Occipital lobe (tissue), 2 donors: ENCODE data around the gene DCC. TPM values are rescaled to one million over a fixed set of nuclear protein-coding genes. Genes with fewer than 3 reads are reported as not detected.
"Not testable (repeated sequence)": the region's sequence is repeated elsewhere in the genome, so short reads cannot be mapped to it uniquely, and the experiment has no call there.

Source experiments
- DNase-seq: peaks from one replicate; lab custom pipeline; 2025; lab: John Stamatoyannopoulos, UW
- total RNA-seq: library from RNA; depleted of rRNA; stranded (reverse); fragments of >200 nt; gene quantifications from one replicate; pipeline ENCODE4 v1.2.3, GENCODE V29; 2014

The DCC gene
- total RNA-seq, 1 donor from 2014 or later: 13.6 TPM

DNA sequence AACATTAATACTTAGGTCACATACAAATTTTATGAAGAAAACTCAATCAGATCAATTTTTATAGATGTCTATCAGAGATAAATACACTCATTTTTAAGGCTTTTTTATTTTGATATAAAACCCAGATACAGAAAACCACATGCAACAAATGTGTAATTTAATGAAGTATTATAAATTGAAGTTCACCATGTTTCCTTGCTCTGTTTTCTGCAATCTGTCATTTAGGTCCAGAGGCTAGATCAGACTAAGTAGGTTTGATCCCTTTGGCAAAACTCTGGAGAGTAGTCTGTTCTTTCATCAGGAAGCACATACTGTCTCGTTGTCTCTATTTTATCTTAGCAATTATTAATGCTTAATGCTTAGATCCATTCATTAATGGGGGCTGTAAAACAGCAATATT lies 1042.9 kb downstream of the DCC start:
- DNase-seq: no peak

DNA sequence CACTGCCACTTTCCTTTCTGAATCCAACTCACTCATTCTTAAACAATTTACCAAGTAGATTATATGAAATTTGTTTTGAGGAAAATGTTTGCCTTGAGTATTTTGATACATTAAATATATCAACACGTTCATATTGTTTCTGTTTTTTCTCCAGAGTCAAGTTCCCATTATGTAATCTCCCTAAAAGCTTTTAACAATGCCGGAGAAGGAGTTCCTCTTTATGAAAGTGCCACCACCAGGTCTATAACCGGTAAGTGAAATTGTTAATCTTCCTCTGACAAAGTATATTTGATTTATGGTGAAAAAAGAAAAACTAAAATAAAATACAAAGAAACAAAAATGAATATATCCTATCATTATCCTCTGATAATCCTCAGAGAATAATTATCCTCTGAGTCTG lies 1045.9 kb downstream of the DCC start:
- no peak for DNase-seq

DNA sequence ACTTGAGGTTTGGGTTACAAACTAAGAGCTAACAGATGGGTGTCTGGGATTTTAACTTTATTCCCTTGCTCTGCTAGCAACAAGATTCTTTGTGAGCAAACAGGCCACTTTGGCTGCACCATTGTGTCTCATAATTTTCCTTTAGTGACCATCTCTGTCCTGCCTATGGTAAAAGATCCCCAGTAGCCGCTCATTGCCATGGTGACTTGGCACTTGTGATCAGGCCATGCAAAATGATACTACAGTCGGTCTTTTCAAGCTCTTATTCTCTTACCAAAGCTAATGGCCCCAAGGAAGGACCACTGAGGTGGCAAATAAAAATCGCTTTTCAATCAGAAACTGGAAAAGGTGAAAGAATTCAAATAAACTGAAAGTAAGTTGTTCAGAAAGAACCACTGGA lies 1047.6 kb downstream of the DCC start:
- no peak for DNase-seq

DNA sequence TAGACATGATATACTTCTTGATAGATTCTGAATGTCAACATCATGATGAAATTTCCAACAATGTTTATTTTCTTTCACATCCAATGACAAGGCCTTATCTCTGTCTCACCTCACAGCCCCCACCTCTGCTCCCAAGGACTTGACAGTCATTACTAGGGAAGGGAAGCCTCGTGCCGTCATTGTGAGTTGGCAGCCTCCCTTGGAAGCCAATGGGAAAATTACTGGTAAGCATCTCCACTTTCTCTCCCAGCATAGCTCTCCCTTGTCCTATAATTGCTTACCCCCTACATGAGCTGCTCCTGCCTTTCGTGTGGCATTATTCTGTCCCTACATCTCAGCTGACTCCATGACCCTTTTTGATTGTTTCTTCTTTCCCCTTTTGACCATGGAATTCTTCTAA lies 1062.7 kb downstream of the DCC start:
- no peak for DNase-seq

DNA sequence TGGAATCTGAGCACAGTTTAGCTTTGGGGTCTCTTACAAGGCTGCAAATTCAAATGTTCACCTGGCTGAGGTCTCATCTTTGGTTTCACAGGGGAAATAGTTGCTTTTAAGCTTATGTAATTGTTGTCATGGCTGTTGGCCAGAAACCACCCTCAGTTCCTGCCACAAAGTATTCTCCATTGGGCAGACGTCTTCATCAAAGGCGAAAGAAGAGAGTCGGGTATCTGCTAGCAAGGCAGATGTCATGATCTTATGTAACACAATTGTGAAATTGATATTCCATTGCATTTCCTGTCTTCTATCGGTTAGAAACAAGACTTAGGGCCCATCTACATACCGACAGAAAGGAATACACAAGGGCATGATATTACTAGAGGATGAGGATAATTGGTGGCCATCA lies 1068.3 kb downstream of the DCC start:
- DNase-seq: no peak

DNA sequence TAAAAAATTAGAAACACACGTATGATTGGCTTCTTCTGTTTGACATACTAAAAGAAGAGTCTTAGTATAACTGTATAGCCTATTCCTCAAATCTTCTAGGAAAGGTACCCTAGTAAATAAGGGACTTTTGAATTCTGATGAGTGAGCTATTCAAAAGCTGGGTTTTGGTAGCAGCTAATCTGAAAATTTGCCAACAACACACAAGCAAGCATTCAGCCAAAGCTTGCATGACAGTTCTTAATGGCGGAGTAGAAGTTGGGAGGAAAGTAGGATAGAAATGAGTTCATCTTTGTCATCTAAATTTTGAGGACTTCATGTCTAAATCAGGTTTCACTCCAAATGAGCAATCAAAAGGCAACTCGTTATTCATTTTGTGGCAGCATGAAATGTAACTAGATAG lies 1071.5 kb downstream of the DCC start:
- DNase-seq: no peak

DNA sequence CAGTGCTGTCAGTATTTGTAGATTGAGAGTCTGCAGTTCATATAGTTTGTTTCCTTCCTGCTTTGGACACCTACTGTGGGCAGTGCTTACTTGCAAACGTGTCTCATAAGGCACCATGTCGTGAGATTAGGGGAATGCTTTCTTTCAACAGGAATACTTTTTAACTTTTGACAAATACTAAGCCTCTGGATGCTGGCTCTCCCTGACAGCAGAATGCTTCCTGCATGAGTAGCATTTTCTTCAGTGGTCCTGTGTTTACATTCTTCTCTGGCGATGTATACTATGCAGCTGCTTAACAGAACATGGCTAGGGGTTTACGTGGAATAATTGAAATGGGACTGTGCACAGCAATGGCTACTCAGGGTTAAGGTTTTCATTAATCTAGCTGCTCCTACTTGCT lies 1077.0 kb downstream of the DCC start:
- no peak for DNase-seq

DNA sequence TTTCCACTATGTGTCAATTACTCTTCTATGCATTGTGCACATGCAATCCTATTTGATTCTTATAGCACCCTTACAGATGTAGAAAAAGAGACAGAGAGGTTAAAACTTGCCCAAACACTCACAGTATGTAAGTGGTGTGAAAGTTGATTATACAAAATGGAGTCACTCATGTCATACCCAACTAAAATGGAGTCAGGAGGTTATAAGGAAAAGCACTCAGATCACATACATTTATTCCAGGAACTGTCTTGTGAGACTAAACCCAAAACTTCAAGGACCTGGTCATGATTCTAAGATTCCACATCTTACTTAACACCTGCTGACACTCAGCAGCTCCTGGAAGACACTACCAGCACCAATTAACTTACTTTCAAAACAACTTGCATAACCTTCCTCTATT lies 1081.9 kb downstream of the DCC start:
- DNase-seq: no peak

DNA sequence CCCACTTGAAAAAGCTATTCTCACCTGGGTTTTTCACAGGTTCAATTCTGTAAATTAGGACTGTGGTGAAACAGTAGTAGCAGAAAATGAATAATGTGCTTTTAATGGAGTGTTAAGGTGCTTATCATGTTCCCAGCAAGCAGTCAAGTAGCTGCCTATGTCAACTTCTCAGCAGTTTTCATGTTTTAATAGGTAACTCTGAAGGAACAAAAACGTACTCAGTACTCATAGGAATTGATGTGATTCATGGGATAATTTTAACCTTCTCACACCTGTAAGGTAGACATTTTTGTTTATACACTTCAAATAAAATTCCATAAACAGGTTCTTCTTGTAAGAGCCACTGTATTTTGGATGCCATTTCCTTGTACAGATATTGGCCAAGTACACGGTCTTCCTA lies 1082.9 kb downstream of the DCC start:
- DNase-seq: no peak

DNA sequence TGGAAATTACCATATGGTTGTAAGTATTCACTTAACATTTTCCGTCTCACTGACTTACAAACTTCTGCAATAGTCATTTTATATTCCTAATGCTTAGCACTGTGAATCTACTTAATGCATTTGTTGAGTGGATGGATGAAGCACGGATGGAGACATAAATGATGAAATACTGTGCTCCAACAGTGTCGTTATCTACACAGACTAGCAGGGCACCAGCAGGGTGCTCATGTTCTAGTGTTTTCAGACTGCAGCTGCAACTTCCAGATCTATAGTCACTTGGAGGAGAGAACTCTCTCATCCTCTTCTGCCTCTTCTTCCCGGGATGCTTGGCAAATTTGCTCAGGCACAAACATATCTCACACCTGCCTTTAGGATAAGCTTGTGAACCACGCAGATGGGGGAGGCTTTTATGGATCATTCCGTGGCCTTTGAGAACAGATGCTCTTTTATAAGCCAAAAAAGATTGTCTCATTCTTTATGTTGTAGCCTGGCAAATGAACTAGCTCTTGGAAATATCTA lies 1086.7 kb downstream of the DCC start:
- no peak for DNase-seq

DNA sequence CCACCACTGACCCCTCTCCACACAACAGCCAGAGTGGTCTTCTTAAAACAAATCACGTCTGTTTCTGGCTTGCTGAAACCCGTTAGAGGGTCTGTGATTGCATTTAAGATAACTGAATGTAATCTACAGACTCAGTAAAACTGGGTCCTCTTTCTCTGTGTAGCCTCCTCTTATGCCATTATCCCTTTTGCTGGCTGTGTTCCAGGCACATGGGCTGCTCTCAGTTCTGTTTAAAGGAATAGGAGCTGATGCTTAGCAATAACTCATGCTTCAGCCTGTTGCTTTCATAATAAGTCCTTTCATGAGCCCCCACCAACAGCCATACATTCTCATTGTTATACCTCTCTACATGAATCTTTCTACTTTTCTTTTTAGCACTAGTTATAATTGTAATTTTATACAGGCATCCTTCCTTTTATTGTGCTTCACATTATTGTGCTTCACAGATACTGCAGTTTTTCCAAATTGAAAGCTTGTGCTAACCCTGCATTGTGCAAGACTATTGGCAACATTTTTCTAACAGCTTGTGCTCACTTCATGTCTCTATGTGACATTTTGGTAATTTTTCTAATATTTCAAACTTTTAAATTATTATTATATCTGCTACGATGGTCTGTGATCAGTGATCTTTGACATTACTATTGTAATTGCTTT lies 1101.9 kb downstream of the DCC start:
- no peak for DNase-seq

DNA sequence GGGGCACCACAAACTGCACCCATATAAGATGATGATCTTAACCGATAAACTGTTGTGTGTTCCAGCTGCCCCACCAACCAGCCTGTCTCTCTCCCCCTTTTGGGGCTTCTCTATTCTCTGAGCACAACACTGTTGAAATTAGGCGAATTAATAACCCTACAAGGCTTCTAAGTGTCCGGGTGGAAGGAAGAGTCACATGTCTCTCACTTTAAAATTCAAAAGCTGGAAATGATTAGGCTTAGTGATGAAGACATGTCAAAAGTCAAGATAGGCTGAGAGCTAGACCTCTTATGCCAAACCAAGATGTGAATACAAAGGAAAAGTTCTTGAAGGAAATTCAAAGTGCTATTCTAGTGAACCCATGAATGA lies 1102.4 kb downstream of the DCC start:
- DNase-seq: no peak

DNA sequence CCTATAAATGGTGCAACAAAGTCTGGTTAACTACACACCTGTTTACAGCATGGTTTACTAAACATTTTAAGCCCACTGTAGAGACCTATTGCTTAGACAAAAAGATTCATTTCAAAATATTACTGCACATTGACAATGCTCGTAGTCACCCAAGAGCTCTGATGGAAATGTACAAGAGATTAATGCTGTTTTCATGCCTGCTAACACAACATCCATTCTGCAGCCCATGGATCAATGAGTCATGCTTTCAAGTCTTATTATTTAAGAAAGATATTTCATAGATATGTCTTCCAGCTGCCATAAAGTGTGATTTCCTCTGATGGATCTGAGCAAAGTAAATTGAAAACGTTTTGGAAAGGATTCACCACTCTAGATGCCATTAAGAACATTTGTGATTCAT lies 1103.3 kb downstream of the DCC start:
- DNase-seq: no peak

DNA sequence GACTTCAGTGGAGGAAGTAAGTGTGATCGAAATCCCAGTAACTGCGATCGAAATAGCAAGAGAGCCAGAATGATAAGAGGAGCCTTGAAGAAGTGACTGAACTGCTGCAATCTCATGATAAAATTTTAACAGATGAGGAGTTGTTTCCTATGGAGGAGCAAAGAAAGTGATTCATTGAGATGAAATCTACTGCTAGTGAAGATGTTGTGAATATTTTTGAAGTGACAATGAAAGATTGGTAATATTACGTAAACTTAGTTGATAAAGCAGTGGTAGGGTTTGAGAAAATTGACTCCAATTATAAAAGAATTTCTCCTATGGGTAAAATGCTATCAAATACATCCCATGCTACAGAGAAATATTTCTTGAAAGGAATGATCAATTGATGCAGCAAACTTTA lies 1103.8 kb downstream of the DCC start:
- DNase-seq: no peak

DNA sequence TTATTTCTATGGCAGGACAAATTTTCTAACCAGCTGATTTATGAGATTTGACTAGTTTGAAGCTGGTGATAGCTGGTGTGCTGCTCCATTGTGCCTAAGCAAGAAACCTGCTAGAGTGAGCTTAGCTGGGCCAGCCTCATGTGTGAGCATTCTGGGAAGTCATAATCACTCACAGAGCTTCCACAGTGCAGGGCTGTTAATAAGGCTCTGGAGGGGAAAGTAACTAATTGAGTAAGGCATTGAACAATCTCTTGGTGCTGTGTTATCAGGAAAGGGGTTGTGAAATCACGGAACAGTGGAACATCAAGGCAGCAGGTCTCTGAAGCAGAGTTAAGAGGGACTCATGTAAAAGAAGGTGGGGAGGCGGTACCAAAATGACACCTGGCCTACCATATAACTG lies 1111.9 kb downstream of the DCC start:
- DNase-seq: no peak

DNA sequence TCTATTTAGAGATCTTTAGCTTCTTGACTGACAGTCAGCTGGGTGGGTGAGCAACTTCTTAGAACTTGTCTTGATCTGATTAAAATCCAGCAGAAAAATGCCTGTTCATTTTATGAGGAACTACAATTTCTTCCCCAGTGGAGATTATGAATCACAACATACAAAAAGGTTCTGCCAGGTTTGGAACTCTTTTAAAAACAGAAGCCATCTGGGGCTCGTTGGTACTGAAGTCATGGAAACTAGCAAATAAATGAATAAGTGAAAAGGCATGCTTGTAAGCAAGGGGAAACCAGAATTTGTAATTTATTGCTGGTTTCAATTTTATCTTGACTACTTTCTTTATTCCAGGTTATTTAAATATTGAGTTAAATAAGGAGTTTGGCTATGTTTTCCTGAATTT lies 1117.1 kb downstream of the DCC start:
- no peak for DNase-seq

DNA sequence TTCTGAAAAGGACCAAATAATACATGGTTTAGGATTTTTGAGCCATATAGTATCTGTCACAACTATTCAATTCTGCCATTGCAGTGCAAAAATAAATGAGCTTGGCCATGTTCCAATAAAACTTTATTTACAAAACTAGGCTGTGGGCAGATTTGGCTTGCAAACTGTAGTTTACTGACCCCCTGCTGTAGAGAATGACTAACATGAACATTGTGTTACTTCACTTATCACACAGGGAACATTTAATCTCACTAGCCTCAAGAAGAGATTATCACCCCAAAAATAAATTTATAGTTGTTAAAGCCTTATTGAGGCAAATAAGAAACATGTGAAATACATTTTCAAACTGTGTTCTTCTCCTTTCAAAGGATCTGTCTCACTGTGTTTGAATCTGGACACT lies 1118.3 kb downstream of the DCC start:
- no peak for DNase-seq

DNA sequence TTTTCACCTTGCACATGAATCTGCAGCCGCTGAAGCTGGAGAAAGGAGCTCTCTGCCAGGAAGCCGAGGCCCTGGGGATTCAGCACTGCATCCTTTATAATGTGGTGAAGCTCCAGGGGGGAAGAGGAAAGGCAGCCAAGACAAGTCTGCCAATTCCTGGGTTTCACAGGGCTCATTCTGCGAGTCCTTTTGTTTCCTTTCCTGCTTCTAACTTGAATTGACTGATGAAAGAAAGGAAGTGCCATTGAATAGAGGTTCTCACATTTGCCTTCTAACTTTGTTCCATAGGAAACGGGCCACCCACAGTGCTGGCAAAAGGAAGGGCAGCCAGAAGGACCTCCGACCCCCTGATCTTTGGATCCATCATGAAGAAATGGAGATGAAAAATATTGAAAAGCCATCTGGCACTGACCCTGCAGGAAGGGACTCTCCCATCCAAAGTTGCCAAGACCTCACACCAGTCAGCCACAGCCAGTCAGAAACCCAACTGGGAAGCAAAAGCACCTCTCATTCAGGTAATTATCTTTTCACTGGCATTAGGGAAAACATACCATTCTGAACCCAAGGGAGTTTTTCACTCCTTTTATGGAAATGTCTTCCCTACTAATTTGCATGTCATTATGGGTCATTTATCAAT lies 1119.1 kb downstream of the DCC start:
- peak; percentile 18 for DNase-seq

DNA sequence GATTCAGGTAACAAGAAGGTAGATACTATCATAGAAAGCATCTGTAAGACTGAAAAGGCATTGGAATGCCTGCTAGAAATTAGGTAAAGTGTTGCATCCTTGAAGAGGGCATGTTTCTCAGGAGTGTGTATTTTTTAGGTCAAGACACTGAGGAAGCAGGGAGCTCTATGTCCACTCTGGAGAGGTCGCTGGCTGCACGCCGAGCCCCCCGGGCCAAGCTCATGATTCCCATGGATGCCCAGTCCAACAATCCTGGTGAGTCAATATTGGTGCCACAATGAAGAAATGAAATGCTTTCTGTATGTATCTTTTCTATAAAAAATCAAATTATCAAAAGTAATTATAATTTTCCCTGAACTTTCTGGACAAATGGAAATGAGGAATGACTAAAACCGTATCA lies 1127.8 kb downstream of the DCC start:
- no peak for DNase-seq

DNA sequence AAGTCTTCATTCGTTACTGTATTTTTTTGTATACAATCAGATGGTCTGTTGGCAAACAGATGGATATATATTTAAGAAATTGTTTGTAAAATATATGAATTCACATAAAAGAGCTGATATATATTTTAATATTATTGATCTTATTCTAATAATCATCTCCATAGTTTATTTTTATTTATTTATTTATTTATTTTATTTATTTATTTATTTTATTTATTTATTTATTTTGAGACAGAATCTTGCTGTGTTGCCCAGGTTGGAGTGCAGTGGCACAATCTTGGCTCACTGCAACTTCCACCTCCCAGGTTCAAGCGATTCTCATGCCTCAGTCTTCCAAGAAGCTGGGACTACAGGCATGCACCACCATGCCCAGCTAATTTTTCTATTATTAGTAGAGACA lies 1128.2 kb downstream of the DCC start:
- not testable (repeated sequence) for DNase-seq

DNA sequence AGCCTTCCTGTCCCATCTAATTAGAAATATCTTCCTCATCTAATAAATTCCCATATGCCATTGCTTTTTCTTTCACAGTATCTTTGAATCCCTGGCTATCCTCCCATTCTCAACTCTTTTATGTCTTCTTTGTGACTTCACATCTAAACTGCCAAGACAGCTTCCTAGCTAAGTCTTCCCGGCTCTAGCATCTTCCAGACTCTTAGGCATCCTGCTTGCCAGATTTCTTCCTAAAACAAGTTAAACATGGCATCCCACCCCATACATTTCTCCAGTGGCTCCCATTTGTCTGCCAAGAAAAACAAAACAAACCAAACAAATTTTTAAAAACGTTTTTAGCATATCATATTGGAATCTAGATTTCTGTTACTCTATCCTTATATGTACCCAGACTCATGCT lies 1132.5 kb downstream of the DCC start:
- no peak for DNase-seq

DNA sequence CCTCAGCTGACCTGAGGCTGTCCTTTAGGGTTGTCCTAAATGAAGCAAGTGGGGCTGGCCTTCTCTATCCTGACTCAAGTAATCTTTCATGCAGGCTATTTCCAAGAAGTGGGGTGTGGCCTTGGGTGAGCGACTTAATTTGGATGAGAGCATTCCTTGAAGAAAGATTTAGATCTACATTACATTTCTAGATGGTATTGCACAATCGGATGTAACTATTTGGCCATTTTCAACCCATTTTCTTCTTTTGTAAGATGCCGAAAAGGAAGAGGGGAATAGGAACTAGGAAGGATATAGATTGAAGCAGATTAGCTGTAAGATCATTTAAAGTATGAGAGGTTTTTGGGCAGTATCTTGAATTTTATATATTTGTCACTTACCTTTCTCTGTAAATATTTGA lies 1138.2 kb downstream of the DCC start:
- no peak for DNase-seq

DNA sequence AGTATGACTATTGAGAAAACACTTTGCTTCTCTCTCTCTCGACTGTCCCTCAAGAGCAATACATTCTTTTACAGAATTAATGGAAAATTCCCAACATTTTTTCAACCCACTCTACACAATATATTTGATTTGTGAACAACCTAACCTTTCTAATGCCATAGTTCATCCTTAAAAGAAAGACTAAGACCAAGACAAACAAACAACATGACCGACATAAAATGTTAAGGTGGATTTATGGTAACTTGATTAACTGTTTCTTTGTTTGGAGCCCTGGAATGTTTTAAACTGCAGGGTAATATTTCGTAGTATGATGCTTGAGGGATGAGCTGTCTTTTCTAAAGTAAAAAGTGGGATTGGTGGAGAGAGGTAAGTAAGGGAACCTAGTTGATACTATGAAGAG lies 1146.3 kb downstream of the DCC start:
- no peak for DNase-seq

DNA sequence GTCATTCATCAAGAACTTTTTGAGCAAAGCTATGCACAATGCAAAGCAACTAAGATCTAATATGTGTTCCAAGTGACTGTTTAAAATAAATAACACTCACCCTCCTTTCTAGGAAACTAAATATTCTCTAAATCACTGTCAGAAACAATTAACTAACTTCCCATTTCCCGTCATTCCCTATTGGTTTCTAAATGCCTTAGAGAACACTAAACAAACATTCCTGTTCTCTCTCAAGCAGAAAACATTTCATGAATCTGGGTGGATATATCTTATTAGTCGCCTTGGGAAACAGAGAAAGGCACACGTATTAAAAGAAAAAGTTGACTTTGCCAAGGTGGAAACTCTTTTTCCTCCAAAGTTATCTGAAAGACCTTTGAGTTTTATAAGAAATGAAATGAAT lies 1149.3 kb downstream of the DCC start:
- DNase-seq: no peak
